GM18951 (cell line): ENCODE data around the gene TBC1D7.

Experiments
- POLR2A ChIP-seq: IDR thresholded peaks from 4 replicates; pipeline ENCODE4 v1.6.1; 2011; ENCODE audit warnings: mild to moderate bottlenecking; ENCODE audit not compliant: insufficient read length, insufficient read depth; ENCODE audit errors: extremely low read depth
- in situ Hi-C: fragments of 300-500 bp; cut with MboI; formaldehyde crosslinking; loops from one replicate; pipeline ENCODE4 v1.12.0; 2022; ENCODE audit warnings: low sequenced_read_pairs, mixed read lengths, inconsistent platforms; ENCODE audit not compliant: unreplicated experiment

The TBC1D7 gene

DNA sequence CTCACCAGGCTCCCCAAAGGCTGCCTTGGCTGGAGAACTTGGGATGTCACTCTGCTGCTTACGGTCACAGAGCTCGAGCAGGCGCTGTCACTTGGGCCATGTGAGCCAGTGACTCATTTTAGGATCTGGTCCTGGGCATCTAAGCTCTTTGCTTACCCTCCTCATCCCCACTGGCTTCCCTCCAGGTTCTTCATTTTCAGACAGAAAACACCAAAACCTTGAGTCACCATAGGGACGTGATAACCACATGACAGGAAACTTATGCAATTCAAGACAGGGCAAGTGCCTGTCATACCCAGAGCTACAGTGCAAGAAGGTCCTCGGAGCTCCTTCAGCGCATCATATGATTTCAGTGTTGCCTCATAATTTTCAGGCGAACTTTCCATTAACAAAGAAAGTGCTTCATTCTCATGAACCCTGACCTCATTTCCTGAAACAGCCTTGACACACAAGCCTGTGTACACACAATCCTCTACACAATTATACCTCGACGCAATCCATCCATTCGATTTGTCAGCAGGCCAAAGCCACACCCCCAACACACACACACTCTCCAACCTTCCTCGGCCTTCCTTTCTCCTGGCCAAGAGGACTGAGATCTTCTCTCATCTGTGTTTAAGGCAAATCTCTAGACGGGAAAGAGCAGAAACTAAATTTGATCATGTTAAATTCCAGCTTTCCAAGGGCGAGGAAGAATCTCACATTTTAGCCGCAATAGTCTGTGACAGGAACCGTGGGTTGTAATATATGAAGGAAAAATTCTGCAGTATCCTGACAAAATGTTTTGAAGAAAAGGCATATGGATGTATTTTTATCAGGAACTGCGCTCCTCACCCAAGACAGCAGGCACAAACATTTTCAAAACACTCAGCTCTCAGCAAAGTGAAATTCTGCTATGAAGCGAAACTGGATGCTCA, 25.3 kb downstream of the TBC1D7 start:
- no peak for TF ChIP-seq POLR2A
- in situ Hi-C loops = no loop called here

DNA sequence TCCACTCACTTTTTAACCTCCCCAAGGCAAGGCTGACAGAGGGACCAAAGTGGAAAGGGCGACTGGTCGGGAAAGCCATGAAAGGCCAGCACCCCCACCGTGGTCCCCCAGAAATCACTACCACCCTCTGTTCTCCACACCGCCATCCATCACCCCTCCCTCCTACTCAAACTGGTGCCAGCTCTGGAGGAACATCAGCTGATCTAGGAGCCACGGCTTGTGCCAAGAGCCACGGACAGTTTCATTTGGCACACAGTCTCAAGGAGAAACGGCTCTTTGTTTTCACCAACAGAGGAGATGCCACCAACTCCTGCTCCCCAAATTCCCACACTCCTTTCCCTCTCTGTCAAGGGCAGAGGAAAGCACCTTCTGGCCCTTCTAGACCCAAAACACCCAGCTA, 26.0 kb downstream of the TBC1D7 start:
- no peak for TF ChIP-seq POLR2A
- in situ Hi-C loops = no loop called here

DNA sequence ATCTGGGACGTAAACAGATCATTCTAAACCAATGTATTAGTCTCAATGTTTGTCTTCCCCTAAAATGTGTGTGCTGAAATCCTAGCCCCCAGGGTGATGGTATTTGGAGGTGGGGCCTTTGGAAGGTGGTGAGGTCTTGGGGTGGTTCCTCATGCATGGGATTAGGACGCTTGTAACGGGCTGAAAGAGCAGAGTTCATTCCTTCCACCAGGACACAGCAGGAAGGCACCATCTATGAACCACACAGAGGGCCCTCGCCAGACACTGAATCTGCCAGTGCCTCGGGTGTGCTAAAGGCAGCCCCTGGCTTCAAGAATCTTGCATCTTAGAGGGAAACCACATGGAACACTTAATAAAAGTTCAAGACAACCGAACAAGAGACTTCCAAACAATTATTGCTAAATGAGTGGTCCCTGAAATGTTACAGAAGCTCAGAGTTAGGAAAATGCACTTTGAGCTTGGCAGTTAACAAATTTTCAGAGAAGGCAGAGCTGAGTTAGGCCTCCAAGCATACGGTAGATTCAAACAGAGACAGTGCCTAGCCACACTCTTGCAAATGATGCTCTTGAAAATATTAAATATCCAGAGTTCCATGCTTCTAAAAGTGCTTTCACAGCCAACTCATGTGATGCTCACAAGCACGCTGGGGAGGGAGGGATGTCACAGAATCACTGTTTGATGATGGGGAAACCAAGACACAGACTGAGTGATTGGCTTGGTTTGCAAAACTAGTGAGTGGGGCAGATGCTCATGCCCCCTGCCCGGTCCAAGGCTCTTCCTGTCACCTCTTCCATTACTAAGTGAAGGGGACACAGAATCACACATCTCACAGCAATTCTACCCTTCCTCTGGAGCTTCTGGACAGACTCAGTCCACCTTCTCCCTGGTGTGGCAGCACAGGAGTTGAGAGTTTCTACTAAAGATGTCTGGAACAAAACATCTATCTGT, 27.4 kb downstream of the TBC1D7 start:
- no peak for TF ChIP-seq POLR2A
- in situ Hi-C loops = no loop called here

DNA sequence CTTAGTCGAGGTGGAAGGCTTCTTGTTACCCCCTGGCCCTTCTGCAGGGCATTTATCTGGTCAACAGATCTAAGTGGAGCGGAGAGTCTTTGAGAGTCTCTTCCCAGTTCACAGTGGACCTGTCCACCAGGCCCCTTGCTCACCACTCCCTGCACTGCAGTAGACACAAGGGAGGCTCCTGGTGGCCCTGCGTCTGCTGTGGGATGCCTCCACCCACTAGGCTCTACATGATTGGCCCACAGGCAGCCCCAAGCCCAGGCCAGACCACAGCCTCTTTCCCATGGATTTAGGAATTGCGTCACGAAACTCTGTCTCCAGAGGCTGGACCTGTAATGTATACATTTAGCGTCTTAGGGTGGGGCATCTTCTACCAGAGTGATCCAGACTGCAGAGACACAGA, 28.4 kb downstream of the TBC1D7 start:
- in situ Hi-C loops = no loop called here
- no peak for TF ChIP-seq POLR2A

DNA sequence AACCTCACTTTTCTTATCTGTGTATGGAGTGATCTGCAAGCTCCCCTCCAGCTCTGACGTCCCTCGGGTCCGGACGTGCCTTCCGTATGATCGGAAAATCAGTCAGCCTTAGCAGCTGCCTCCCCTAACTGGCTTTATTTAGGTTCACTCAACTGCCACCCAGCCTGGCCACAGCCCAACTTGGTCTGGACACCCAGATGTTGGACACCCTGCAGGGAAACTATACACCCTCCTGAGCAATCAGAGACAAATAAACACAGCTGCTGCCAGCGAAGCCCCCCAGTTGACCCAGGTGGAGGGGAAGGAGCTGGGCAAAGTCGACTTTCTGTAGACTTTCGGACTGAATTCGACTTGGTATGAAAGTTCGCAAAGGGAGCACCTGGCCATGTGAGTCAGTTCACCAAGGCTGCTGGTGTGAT, 28.9 kb downstream of the TBC1D7 start:
- TF ChIP-seq POLR2A = no peak

DNA sequence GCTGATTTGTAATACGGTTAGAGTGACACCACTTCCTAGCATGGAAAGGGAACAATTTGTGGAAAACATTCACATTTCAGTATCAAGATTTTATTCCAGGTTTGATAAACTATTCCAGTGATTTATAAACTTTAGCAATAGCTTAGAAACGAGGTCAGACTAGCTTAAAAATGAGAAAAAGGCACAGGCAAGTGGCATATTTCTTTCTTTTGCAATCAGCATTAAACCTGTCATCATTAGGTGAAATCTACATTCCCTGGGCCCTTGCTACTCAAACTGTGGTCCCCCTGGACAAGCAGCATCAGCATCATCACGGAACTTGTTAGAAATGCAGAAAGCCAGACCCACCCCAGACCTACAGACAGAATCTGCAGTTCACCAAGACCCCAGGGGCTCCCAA, 29.9 kb downstream of the TBC1D7 start:
- in situ Hi-C loops = no loop called here
- no peak for TF ChIP-seq POLR2A

More for the DNA sequence above, 28.9 kb downstream of the TBC1D7 start:
- in situ Hi-C loops = no loop called here

DNA sequence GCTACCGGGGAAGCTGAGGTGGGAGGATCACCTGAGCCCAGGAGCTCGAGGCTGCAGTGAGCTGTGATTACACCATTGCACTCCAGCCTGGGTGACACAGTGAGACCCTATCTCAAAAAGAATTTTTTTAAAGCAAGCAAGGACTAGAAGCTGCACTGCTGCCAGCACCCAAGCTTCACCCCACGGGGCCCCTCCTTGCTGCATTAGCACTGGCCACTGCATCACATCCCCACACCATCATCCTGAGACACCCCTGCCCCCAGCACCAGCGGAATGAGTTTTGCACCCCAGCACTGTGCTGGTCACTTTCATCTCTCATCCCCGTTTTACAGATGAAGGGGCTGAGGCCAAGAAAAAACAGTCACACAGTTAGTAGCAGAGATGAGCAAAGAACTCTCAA, 30.9 kb downstream of the TBC1D7 start:
- in situ Hi-C loops = no loop called here
- TF ChIP-seq POLR2A = no peak

DNA sequence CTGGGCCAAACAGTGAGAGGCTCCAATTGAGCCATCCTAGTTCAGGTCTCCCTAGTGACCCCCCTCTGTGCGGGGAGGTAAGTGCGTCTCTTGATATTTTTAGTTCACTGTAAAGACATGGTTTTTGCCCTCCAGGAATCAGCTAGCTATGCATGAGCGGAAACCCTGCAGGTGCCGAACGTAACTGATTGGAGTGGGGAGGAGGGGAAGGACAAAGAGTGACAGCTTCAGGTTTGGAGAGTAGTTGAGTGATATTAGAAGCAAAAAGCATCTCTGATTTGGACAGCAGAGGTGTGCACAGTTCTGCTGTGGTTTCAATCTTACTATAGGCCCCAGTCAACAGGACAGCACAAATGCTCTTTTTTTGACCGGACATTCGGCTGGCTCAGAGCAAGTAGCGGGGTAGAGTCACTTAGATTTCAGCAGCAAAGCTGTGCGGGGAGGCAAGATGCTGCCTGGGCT, 31.8 kb downstream of the TBC1D7 start:
- in situ Hi-C loops = no loop called here

DNA sequence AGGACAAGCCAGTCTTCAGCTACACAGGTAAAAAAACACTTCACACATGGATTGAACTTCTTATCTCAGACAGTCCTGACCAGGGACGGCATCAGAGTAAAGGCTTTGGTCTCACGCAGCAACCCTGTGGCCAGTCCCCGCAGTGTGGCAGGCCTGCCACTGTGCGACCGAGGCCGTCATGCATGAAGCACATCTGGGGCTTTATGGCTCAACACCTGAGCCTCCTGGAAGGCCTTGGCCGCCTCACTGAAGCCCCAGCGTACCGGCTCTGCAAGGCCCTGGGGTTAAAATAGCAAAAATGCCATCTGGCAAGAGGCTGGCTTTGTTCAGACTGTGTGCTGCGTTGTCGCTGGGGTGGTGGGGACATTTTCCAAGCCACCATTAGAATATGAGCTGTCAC, 32.8 kb downstream of the TBC1D7 start:
- no peak for TF ChIP-seq POLR2A
- in situ Hi-C loops = no loop called here

More for the DNA sequence above, 31.8 kb downstream of the TBC1D7 start:
- TF ChIP-seq POLR2A = no peak

DNA sequence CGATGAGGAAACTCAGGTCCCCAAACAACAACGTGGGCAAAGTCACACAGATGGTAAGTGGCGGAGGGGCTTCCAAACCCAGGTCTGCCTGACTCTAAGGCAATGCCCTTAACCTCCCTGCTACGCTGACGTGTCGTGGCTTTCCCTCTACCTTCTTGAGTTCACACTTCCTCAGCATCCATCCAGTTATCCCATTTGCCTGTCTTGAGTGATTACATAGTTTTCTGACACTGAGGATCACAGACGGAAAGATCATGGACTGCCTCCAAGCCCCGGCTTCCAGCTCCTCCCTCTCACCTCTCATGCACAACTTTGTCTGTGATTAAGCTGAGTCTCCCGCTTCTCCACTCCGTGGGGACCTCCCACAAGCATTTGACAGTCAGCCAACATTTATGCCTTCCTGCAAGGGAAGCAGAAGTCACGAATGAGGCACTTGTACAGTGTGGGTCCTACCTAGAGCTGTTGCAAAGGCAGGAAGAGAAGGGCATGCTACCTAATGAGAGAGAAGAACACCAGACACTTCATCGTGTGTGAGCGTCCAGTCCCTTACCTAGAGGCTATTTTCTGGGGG, 33.8 kb downstream of the TBC1D7 start:
- in situ Hi-C loops = no loop called here
- no peak for TF ChIP-seq POLR2A

DNA sequence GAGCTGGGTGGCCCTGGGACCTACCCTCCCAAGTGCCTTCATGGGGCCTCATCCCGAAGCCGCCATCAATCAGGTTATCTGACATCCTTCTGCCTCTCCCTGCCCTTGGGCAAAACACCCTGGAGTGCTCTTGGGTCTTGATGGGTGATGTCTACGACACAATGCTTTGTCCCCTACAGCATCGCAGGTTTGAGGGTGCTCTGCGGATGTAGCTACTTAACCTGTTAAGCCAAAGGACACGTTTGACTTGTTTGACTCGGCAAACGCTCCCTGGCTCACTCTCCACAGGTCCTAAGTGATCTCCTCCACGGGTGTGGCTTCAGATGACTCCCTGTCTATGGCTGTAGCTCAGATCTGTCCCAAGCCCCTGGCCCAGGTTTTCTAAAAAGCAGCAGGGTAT, 35.6 kb downstream of the TBC1D7 start:
- in situ Hi-C loops = no loop called here
- TF ChIP-seq POLR2A = no peak

DNA sequence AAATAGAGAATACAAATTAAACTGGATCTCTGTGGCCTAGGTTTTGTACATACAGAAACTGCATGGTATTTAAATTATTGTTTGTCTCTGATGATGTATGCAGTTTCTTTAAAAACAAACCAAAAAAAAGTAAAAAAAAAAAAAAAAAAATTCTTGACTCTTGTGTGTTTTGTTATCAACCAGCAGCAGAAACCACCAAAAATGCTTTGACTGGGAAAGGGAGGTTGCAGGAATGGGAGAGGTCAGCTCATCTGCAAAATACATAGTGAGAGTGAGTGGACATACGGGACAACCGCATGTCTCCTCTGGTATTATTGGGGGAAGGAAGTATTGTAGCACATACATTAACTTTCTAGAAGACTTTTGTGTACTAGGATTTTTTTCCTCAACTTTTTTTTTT, 38.0 kb downstream of the TBC1D7 start:
- in situ Hi-C loops = no loop called here
- no peak for TF ChIP-seq POLR2A

DNA sequence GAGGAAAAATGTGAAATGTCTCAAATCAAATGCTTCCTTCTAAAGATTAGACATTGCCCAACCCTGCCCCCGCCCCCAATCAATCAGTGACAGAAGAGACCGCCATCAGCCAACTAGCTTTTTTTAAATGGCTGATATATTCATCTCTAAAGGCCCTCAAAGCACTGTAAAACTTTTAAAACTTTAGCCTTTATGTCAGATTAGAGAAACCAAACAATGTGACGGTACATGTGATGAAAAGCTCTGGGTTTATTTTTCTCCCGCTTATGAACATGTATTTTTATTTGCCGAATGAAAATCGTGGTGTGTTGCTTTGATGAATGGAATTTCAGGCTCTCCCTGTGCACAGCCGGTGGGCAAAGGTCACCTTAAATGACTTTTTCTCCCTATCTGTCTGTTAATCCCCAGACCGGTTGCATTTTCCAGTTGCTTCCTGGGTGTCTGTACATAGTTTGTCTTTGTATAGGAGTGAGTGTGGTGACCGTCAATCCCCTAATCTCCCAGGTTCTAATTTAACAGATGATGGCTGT, 38.5 kb downstream of the TBC1D7 start:
- TF ChIP-seq POLR2A = no peak
- in situ Hi-C loops = no loop called here
